Gastroesophageal sphincter (tissue), 4 donors: Measurements from ENCODE around the gene LCE1F. TPM values are rescaled to one million over a fixed set of nuclear protein-coding genes. Genes with fewer than 3 reads are reported as not detected.

Experiments used
- ATAC-seq: fragments of 150-250 bp; one replicate; pipeline ENCODE4 v1.9.1; 2016; ENCODE audit warnings: mild to moderate bottlenecking, moderate library complexity
- H3K27ac ChIP-seq, 4 donors: fragments of 200-600 bp; sonication (generic) in 3 of 4; 1 replicate in 3 of 4; 2 replicates in 1 of 4; pipeline ENCODE4 v1.5.1; 2016 to 2019
- H3K27me3 ChIP-seq: fragments of 200-600 bp; sonication (generic); one replicate; pipeline ENCODE4 v1.5.1; 2019
- H3K36me3 ChIP-seq, 2 donors: fragments of 200-600 bp; sonication (generic); one replicate each; pipeline ENCODE4 v1.5.1; 2019; ENCODE audit warnings: control low read depth in 1 of 2
- H3K4me1 ChIP-seq, 3 donors: fragments of 200-600 bp; sonication (generic); 1 replicate in 2 of 3; 2 replicates in 1 of 3; pipeline ENCODE4 v1.5.1; 2016 to 2019; ENCODE audit warnings: control low read depth in 2 of 3
- H3K4me3 ChIP-seq, 2 donors: fragments of 200-600 bp; sonication (generic); one replicate each; pipeline ENCODE4 v1.5.1; 2019; ENCODE audit warnings: mild to moderate bottlenecking in 1 of 2, moderate library complexity in 1 of 2
- H3K9me3 ChIP-seq, 3 donors: fragments of 200-600 bp; sonication (generic); one replicate each; pipeline ENCODE4 v1.5.1; 2017 to 2019; ENCODE audit warnings: control low read depth in 2 of 3
- EP300 ChIP-seq: sonication (generic); formaldehyde crosslinking; IDR thresholded peaks from one replicate; pipeline ENCODE4 v1.6.1; 2017; ENCODE audit warnings: antibody characterized with exemption, mild to moderate bottlenecking
- POLR2A ChIP-seq, 2 donors: fragments of 450-650 bp; IDR thresholded peaks; one replicate each; pipeline ENCODE4 v1.6.1; 2017; ENCODE audit warnings: antibody characterized with exemption in 2 of 2, mild to moderate bottlenecking in 2 of 2, moderate library complexity in 1 of 2
- POLR2AphosphoS5 ChIP-seq: sonication (generic); formaldehyde crosslinking; IDR thresholded peaks from one replicate; pipeline ENCODE4 v1.6.1; 2017; ENCODE audit warnings: antibody characterized with exemption
- WGBS, 2 donors: methylation state at CpG; one replicate each; pipeline ENCODE4 v1.1.5; 2018; ENCODE audit warnings: low coverage in 1 of 2; 5-methylcytosine and 5-hydroxymethylcytosine counted together
- total RNA-seq, 4 donors: library from RNA; depleted of rRNA; stranded (reverse); fragments of >200 nt; gene quantifications; one replicate each; pipeline ENCODE4 v1.1.0, GENCODE V29; 2016
- TF ChIP-seq, protein P1 (sequence below), 4 experiments: fragments of 200-600 bp in 2 of 4; fragments of 450-650 bp in 2 of 4; sonication (generic) in 1 of 4; IDR thresholded peaks; one replicate each; pipeline ENCODE4 v1.5.1; 2017 to 2019; ENCODE audit warnings: antibody characterized with exemption in 4 of 4, mild to moderate bottlenecking in 2 of 4, moderate library complexity in 2 of 4

The LCE1F gene
- total RNA-seq, 4 donors from 2014 or later, result not detected

DNA sequence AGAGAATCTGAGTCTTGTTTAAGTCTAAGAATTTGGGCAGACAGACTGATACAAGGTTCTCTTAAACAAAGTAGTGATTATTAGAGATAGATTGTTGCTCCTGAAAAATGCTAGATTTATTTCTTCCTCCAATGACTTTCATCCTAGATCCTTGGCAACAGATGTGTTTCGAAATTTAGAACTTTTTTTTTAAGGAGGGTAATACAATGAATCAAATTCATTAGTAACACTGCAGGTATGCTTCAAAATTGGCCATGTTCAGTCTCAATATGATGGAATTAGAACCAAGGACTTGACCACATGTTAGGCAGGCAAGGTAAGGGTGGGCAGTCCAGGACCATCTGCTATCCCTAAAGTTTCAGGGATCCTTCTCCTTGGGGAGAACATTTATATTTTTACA is 4.5 kb upstream of the LCE1F start:
- Histone ChIP-seq H3K36me3 (no peaks in the 10 kb centered on the region), H3K9me3 (no peaks in the 10 kb centered on the region), H3K4me1 (no peaks in the 10 kb centered on the region), H3K27ac (no peak overlapping the region), H3K27me3 (no peaks in the 10 kb centered on the region), H3K4me3 (no peak overlapping the region)
- TF ChIP-seq, protein P1, sequence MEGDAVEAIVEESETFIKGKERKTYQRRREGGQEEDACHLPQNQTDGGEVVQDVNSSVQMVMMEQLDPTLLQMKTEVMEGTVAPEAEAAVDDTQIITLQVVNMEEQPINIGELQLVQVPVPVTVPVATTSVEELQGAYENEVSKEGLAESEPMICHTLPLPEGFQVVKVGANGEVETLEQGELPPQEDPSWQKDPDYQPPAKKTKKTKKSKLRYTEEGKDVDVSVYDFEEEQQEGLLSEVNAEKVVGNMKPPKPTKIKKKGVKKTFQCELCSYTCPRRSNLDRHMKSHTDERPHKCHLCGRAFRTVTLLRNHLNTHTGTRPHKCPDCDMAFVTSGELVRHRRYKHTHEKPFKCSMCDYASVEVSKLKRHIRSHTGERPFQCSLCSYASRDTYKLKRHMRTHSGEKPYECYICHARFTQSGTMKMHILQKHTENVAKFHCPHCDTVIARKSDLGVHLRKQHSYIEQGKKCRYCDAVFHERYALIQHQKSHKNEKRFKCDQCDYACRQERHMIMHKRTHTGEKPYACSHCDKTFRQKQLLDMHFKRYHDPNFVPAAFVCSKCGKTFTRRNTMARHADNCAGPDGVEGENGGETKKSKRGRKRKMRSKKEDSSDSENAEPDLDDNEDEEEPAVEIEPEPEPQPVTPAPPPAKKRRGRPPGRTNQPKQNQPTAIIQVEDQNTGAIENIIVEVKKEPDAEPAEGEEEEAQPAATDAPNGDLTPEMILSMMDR (IDR thresholded peaks at IDR 0.05), result no peak
- TF ChIP-seq POLR2A (IDR thresholded peaks at IDR 0.05), result no peak
- no peak for TF ChIP-seq POLR2AphosphoS5
- no peak for TF ChIP-seq EP300
- ATAC-seq, result no peak
- WGBS, 2 donors, result 47 to 68% methylated on average over 1 of the region's 1 CpG

DNA sequence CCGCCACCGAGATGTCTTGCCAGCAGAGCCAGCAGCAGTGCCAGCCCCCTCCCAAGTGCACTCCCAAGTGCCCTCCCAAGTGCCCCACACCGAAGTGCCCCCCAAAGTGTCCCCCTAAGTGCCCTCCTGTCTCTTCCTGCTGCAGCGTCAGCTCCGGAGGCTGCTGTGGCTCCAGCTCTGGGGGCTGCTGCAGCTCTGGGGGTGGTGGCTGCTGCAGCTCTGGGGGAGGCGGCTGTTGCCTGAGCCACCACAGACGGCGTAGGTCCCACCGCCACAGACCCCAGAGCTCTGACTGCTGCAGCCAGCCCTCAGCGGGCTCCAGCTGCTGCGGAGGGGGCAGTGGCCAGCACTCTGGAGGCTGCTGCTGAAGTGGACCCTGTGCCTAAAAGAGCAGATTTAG is 1.4 kb downstream of the LCE1F start:
- Histone ChIP-seq H3K36me3 (no peaks in the 10 kb centered on the region), H3K27ac (no peak overlapping the region), H3K9me3 (no peaks in the 10 kb centered on the region), H3K4me3 (no peak overlapping the region), H3K4me1 (no peaks in the 10 kb centered on the region), H3K27me3 (no peaks in the 10 kb centered on the region)
- TF ChIP-seq POLR2A (IDR thresholded peaks at IDR 0.05) (no peak), POLR2AphosphoS5 (no peak), EP300 (no peak)
- TF ChIP-seq, protein P1 (IDR thresholded peaks at IDR 0.05), result no peak
- no peak for ATAC-seq
- WGBS, 2 donors, result 61 to 80% methylated on average over 1 to 3 of the region's 11 CpGs

DNA sequence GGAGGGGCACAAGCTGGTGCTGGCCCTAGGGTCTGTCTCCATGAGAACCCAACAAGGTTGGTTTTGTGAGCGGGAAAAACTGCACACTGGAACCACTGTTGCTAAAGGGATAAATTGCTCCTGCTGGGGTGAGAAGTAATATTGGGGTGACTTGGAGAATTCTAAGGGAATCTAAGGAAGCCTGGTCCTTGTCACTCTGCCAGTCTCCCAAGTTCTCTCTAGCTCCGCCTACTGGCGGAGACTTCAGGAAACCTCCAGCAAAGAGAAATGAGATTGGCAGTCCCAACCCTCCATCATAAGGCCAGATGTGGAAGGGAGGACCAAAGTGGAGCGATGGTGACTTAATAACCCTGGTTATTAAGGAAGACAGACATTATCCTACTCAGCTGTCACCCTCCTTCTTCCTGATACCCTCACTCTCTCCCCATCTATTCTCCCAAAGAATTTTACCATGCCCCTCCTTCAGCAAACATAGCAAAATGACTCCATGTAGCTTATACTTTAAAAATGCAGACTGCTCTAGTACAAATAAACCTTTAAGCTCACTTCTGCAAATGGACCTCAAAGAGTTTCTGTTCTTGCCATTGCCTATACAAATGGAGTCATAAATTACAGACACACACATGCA is 2.7 kb downstream of the LCE1F start:
- no peak for ATAC-seq
- Histone ChIP-seq H3K27me3 (no peaks in the 10 kb centered on the region), H3K4me3 (no peak overlapping the region), H3K27ac (no peak overlapping the region), H3K36me3 (no peaks in the 10 kb centered on the region), H3K9me3 (no peaks in the 10 kb centered on the region), H3K4me1 (no peaks in the 10 kb centered on the region)
- 32 to 33% methylated on average over 3 of the region's 4 CpGs for WGBS, 2 donors
- TF ChIP-seq POLR2AphosphoS5 (no peak), EP300 (no peak), POLR2A (IDR thresholded peaks at IDR 0.05) (no peak)
- TF ChIP-seq, protein P1 (IDR thresholded peaks at IDR 0.05), result no peak

DNA sequence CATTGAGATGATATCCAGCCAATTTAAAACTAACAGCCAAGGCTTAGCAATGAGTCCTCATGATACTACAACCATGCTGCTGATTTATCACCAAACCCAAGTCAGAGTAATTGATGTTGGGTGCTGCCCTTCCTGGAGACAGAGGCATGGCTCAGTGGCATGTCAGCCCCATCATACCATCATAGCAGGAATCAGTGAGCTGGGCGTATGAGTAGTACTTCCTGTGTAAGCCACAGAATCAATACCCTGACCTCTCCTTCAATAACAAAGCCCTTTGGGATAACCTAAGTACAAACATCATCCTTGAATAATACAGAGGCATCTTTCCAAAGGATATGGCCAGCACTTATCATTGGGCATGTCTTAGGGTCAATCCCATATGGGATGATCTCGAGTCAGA is 8.2 kb downstream of the LCE1F start:
- TF ChIP-seq POLR2AphosphoS5 (no peak), POLR2A (IDR thresholded peaks at IDR 0.05) (no peak), EP300 (no peak)
- TF ChIP-seq, protein P1 (IDR thresholded peaks at IDR 0.05), result no peak
- no peaks in the 10 kb centered on the region for H3K27me3 ChIP-seq

DNA sequence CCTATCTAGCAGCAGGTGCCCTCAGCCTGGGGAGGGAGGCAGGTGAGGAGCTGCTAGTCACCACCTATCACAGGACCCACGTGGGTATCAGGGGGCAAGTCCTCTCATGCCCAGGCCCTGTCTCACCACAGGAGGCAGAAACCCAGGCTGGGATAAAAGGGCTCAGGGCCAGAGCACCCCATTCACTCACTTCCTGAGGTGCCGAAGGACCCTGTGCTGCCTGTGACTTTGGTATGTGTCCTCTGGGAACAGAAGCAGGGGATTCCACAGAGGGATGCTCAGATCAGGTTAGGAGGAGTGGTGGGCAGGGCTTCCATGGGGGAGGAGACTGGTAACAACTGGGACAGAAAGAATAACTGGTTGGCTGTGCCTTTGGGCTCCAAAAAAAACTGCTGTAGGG is 11.1 kb downstream of the LCE1F start, which contains the start of gene LCE1E:
LCE1E (plus strand) TSS at position 181 of the 400 bp plus-strand sequence. CDS start 1,043 bp downstream, outside the sequence.
- Histone ChIP-seq H3K36me3 (no peaks in the 10 kb centered on the region), H3K4me1 (no peaks in the 10 kb centered on the region), H3K9me3 (no peaks in the 10 kb centered on the region), H3K27ac (no peak within 1 kb of the TSS), H3K27me3 (no peaks in the 10 kb centered on the region), H3K4me3 (no peak within 1 kb of the TSS)
- no peak for ATAC-seq
- no CpG with 5 or more reads among the region's 2 CpGs for WGBS, 2 donors
- TF ChIP-seq, protein P1 (IDR thresholded peaks at IDR 0.05), result no peak
- TF ChIP-seq POLR2A (IDR thresholded peaks at IDR 0.05), result no peak
- TF ChIP-seq POLR2AphosphoS5, result no peak
- no peak for TF ChIP-seq EP300

More for the DNA sequence above, 8.2 kb downstream of the LCE1F start:
- WGBS, 2 donors, result 66 to 85% methylated on average over 2 of the region's 2 CpGs
- no peak overlapping the region for H3K27ac ChIP-seq
- no peaks in the 10 kb centered on the region for H3K9me3 ChIP-seq
- H3K36me3 ChIP-seq, result no peaks in the 10 kb centered on the region
- H3K4me1 ChIP-seq, result no peaks in the 10 kb centered on the region
- no peak overlapping the region for H3K4me3 ChIP-seq
- no peak for ATAC-seq
